ENCODE measurements around the gene MAGI2. TPM values are rescaled to one million over a fixed set of nuclear protein-coding genes. Genes with fewer than 3 reads are reported as not detected.

MAGI2 gene
- total RNA-seq, 2 donors from 2014 or later, result 3.9 to 10.5 TPM

DNA sequence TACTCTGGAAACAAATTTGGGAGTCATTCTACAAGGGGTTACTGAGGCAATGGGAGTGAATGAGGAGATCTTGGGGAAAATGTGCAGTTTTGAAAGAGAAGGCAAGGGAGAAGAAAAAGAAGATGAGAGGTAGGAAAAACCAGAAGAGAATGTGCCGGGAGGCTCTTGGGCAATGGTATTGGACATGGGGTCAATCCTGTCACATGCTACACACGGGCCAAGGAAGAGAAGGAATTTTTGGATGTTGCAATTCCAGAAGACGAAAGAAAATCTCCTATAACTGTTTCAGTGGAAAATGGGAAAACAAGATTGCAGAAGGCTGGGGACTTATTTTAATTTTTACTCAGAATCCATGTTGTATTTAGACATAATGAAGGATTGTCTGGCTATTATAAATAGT is 1039.9 kb downstream of the MAGI2 start:
- no peak overlapping the region for H3K4me3 ChIP-seq
- 86 to 89% methylated on average over 3 of the region's 3 CpGs for WGBS, 2 donors

DNA sequence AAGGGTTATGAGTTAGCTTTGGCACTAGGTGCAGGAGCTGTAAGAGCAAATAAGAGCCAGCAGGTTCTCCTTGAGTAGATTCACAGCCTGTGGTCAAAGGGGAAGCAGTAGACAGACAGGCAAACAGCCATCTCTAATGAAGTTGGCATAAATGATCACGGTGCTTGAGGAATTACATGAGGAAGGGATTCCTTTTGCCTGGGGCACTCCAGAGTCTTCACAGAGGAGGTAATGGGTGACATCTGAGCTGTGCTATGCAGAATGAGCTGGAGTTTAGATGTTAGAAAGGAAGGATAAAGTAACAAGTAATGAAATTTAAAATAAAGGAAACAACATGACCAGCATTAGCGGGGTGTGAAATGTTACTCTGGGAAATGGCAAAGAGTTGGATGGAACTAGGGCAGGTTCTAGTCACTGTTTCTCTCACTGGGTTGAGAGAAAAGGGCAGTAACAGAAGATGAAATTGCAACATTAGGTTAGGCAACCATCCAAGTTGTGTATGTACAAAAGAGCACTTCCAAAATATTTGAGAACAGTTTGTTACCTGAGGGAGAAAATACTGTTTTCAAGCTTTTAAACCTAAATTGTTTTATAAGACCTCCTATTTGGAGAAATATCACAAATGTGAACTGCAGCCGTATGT is 1041.1 kb downstream of the MAGI2 start:
- H3K4me3 ChIP-seq, result no peak overlapping the region
- H3K27me3 ChIP-seq, result no peaks in the 10 kb centered on the region
- no peak for TF ChIP-seq CTCF (IDR thresholded peaks at IDR 0.05)
- H3K27ac ChIP-seq, result no peak overlapping the region
- no peaks in the 10 kb centered on the region for H3K36me3 ChIP-seq (replicated peaks in 1 of 2; ENCODE audit: insufficient read depth in 1 of 2, low read depth in 2 of 2)
- DNase-seq (no peak), ATAC-seq (no peak)
- H3K9me3 ChIP-seq, result no peaks in the 10 kb centered on the region
- 65 to 69% methylated on average over 3 of the region's 3 CpGs for WGBS, 2 donors
- H3K4me1 ChIP-seq, result peaks cover 12% of the 10 kb centered on the region
- intact Hi-C loops (cut with DNase I), result no loop called here

More for the DNA sequence above, 1039.9 kb downstream of the MAGI2 start:
- Histone ChIP-seq H3K36me3 (replicated peaks in 1 of 2; ENCODE audit: insufficient read depth in 1 of 2, low read depth in 2 of 2) (no peaks in the 10 kb centered on the region), H3K27me3 (no peaks in the 10 kb centered on the region), H3K9me3 (no peaks in the 10 kb centered on the region), H3K4me1 (peaks cover 12% of the 10 kb centered on the region), H3K27ac (no peak overlapping the region)
- TF ChIP-seq POLR2A (IDR thresholded peaks at IDR 0.05), result no peak
- TF ChIP-seq CTCF (IDR thresholded peaks at IDR 0.05), result no peak
- intact Hi-C loops (cut with DNase I), result no loop called here
- DNase-seq (no peak), ATAC-seq (no peak)

- Histone ChIP-seq H3K27ac (no peak overlapping the region), H3K4me3 (no peak overlapping the region), H3K27me3 (no peaks in the 10 kb centered on the region), H3K9me3 (no peaks in the 10 kb centered on the region), H3K36me3 (replicated peaks in 1 of 2; ENCODE audit: insufficient read depth in 1 of 2, low read depth in 2 of 2) (no peaks in the 10 kb centered on the region), H3K4me1 (peaks cover 1% of the 10 kb centered on the region)
- DNase-seq, result no peak
- intact Hi-C loops (cut with DNase I), result no loop called here
- 82 to 88% methylated on average over 3 of the region's 3 CpGs for WGBS, 2 donors
- no peak for ATAC-seq
- TF ChIP-seq POLR2A (IDR thresholded peaks at IDR 0.05) (no peak), CTCF (IDR thresholded peaks at IDR 0.05) (no peak)
Observed at GRCh38 chr7:78407031-78407430, 1046.4 kb downstream of the MAGI2 start.

GRCh38 chr7:78406531-78406930 is 1046.9 kb downstream of the MAGI2 start:
- no peak for ATAC-seq
- no peaks in the 10 kb centered on the region for H3K36me3 ChIP-seq (replicated peaks in 1 of 2; ENCODE audit: insufficient read depth in 1 of 2, low read depth in 2 of 2)

More at GRCh38 chr7:78406531-78406930, 1046.9 kb downstream of the MAGI2 start:
- no peaks in the 10 kb centered on the region for H3K4me1 ChIP-seq
- intact Hi-C loops (cut with DNase I), result no loop called here
- no peak overlapping the region for H3K27ac ChIP-seq
- H3K4me3 ChIP-seq, result no peak overlapping the region
- no peaks in the 10 kb centered on the region for H3K27me3 ChIP-seq
- H3K9me3 ChIP-seq, result no peaks in the 10 kb centered on the region
- DNase-seq, result no peak
- TF ChIP-seq POLR2A (IDR thresholded peaks at IDR 0.05), result no peak
- TF ChIP-seq CTCF (IDR thresholded peaks at IDR 0.05), result no peak

All from body of pancreas (tissue), 4 donors.